NOMO-1 treated with dmso at 0.1 percent for 144 hours (cell line): ENCODE data around the gene OSBPL5.

Experiments used
- DNase-seq: peaks from one replicate; lab custom pipeline; 2025; ENCODE audit not compliant: unreplicated experiment; lab: John Stamatoyannopoulos, UW

OSBPL5 gene

DNA sequence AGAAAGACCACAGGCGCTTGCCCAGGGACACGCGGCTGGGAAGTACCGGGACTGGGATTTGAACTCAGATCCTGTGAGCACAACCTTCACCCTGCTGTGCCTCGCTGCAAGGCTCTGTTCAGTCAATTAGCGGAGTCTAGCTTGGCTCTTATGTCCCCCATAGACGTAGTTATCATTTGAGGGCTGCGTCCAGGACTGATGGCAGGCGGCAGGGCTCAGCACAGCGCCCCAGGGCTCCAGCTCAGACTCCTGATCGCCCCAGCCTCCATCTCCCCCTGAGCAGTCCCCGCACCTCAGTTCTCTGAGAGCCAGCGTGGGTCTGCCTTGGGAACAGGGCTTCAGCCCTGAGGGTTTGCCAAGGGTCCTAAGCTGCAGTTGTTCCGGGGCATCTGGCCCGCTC, 33.7 kb upstream of the OSBPL5 start:
- no peak for DNase-seq

DNA sequence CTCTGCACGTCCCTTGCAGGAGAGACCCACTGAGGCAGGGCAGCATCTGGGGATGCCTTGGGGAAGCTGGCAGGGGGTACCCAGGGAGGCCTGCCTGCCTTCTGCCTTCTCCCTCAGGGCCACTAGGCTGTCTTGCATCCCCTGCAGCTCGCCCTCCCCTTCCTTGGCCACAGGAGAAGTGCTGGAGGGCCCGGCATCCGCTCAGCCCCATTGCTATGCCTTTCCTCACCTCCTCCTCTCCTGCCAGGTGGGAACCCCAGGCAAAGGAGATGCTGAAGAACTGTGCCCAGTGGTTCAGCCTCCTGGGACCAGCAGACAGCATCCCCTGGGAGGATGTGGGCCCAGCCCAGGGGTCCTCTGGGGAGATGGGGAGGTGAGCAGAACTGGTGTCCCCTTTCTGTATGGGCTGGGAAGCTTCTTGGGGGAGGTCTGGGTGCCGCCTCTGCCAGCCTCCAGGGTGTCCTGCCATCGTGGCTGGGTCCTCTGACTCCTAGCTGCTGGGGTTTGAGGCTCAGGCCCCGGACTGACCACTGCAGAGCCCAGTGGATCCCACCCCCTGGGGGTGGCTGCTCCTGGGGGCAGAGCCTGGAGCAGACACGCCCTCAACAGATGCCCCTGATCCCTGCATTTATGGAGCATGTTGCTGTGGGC, 32.9 kb upstream of the OSBPL5 start:
- DNase-seq = no peak

DNA sequence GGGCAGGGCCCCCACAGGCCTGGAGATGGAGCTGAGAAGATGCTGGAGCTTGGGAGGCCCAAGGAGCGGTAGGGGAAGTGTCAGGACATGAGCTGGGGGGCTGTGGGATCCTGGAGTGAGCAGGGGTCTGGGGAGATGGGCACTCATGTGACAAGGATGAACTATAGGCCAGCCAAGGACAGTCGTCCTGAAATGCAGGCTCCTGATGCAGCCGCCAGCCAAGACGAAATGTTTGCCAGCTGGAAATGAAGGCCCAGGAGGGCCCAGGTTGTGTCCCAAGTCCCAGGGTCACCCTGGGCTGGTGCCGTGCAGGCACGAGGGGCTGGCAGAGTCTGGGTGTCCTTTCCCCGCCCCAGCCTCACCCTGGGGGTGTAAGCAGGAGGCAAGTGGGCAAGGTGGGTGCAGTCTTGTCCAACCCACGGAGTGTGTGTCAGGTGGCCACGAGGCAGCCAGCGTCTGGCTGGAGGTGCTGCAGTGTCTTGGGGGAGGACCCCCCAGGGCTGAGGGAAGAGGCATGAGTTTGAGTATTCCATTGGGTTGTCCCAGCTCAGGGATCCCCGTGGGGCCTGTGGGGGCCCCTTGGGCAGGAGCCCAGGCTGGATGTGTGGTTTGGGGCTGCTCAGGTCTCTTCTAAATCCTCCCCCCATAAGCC, 32.1 kb upstream of the OSBPL5 start:
- no peak for DNase-seq

DNA sequence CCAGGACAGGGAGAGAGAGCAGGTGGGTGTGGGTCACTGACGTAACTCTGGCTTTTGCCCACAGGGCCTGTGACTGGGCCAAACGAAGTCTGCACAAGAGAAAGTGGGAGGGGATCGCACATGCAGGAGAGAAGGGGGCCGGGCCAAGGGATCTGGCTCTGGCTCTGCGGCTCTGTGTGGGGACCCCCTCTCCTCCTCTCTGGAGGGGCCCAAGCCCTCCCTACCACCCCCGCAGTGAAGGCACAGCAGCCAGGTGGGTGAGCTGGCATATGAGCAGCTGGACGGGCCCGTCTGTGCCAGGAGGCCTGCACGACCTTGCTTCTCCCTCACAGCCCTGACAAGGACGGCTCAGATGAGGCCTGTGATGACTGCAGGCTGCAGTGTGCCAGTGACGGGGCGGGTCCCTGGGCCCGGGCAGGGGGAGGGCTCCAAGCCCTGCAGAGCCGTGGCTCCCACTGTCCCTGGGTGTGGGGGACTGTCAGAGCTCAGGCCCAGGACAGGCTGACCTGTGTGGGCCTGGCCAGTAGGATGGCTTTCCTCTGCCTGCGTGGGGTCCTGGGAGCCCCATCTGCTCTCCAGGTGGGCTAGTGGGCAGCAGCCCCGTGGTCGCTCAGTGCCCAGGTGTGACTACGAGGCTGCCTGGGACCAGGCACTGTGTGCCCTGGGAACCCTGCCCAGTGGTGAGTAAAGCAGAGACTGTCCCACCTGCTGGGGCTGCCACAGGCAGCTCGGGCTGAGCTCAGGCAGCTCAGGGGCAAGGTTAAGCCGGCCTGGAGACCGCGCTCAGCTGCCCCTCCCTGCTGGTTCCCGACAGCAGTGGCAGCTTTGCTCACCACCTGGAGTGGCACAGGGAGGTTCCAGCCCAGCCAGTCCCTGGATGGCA, 31.3 kb upstream of the OSBPL5 start:
- no peak for DNase-seq

DNA sequence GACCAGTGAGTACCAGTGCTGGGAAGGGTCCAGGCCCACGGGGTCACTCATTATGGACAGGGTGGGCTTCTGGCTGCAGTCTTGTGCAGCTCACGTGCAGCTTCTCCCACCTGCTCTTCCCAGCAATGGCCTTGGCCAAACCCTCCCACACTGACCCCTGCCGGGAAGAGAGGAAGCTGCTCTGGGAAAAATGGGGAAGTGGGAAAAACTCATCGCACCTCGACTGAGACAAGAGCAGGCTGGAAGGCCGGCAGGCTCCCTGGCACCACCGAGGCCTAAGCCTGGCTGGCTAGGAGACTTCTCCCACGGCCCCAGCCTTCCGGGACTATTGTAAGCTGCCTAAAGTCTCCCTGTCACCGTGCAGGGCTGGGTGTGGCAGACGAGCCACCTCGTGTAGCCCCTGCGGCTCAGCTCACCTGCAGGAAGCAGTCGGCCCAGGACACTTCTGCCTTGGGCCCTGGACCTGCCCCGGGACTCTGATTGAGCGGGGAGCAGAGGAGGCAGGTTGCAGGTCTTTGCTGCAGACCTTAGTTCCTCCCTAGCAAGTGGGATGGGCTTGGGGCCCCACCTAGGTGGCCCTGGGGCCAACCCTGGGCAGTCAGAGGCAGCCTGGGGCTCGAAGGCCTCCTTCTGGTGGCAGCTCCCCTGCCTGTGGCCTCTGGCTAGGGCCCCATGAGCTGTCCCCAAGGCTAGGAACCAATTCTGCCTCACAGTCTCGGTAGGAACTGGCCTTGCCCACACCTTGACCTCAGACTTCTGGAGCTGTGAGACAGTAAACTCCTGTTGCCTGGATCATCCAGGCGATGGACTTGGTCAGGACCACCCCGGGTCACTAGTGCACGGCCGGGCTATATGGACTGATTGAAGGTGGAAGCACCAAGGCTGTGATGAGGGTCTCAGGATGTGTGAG, 30.4 kb upstream of the OSBPL5 start:
- DNase-seq = no peak

DNA sequence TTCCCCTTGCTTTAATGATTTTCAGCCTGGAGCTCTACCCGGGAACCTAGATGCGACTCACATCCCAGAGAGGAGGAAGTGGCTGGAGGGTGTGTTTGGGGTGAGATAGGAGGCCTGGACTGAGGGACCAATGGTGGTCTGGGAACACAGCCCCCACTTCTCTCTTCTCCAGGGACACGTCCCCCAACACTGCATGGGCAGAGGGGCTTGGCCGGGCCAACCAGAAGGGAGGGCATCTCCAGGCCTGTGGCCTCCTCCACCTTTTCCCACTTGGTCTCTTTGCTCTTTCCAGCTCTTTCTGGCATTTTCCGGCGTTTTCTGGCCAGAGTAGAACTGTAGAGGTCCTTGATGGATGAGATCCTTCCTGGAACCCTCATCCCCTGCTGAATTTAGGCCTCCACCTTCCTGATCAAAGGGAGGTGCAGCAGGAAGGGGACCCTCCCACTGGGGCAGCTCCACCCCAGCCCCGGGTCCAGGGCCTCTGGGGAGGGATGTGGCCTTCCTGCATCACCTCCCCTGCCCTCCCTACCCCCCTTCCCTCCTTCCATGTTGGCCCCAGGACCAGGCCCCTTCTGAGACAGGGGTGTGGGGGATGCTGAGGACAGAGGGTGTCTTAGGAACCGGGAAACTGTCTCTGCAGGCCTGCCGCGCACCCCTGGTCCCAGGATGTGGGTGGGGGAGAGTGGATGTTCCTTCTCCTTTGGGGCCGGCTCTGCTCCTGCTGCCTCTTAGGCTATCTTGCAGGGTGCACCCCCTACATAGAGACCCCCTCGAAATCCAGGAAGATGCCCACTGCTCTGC, 29.1 kb upstream of the OSBPL5 start:
- DNase-seq = no peak

DNA sequence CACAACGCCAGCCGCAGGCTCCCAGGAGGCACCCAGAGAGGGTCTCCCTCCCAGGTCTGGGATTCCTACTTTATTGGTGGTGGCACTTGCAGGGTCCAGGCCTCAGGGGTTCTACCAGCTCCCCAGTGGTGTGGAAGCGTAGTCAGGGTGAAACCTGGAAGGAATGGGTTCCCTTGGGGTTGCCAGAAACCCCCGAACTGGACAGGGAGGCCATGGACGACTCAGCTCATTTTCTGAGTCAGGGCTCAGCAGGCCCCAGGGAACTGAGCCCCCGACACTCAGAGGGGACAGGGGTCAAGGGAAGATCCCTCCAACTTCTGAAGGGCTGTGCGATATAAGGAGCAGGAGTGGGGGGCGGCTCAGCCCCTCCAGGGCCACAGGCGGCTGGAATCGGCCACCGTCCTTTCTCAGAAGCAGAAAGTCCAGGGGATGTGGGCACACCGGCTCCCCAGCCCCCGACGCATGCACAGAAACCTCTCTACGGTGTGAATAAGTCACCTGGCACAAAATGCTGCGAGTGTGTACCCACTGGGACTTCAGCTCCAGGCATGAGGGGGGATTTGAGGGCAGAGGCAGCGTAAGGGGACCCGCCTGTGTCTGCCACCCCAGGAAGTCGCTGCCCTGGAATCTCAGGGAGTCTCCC, 28.4 kb upstream of the OSBPL5 start:
- DNase-seq = no peak

DNA sequence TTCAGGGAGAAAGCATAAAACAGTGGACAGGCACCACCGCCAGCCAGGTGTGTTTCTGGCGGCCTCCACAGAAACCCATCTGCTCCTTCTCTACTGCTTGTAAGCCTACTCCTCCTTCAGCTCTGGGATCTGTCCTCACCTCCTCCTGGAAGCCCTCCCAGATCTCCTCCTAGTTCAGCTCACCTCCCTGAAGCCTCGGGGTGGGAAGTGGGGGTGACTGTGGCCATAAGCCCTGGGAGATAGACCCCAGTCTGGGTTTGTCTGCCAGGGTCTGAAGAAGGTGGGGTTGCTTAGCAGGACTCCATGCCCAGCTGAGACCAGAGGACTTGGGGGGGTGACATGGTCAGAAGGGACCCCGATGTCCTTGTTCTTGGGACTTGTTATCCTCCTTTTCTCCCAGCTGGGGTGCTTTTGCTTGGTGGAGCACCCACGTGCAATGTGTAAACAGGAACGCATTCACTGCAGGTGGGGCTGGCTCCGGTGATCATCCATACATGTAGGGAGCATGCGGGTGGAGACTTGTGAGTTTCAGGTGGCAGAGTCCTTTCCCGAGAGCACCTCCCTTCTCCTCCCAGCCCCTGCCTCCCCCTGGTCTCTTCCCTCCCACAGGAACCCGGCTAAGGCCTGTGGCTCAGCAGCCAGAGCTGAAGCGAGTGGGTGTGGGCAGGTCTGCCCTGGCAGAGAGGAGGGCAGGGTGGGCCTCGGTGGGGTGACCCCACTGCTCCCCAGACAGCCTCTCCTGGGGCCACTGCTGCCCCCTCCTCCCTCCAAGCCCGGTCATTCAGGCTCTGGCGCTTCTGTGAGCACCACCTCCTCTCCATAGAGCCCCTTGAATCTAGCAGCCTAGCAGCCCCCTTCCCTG, 27.6 kb upstream of the OSBPL5 start:
- no peak for DNase-seq

DNA sequence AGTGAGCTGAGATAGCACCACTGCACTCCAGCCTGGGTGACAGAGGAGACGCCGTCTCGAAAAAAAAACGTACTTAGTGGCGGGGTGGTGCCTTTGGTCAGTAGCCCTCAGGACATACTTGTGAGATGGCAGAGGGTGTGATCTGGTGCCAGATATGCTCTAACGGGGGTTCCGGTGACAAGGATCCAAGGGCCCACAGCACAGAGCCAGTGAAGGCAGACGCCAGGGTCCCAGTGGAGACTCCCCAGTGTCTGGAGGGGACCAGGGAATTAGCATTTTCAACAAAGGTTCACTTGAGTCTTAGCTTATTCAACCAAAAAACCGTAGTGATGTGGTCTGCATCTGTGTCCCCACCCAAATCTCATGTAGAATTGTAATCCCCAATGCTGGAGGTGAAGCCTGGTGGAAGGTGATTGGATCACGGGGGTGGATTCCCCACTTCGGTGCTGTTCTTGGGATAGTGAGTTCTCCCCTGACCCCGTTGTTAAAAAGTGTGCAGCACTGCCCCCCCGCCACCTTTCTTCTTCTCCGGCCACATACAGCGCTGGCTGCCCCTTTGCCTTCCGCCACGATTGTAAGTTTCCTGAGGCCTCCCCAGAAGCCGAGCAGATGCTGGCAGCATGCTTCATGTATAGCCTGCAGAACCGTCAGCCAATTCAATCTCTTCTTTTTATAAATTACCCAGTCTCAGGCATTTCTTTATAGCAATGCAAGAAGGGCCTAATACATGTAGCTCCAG, 26.6 kb upstream of the OSBPL5 start:
- DNase-seq = no peak

DNA sequence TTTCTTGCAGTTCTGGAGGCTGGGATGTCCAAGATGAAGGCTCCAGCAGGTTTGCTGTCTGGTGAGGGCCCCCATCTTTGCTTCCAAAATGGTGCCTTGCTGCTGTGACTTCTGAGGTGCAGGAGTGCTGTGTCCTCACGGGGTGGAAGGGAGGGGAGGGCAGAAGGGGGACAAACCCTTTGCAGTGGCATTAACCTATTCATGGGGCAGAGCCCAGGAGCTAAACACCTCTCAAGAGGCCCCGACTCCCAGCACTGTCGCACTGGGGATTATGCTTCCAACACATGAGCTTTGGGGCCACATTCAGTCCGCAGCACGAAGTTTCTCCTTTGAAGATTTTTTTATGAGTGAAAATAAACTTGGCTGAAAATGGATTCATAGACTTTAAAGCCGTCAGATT, 25.5 kb upstream of the OSBPL5 start:
- DNase-seq = no peak

DNA sequence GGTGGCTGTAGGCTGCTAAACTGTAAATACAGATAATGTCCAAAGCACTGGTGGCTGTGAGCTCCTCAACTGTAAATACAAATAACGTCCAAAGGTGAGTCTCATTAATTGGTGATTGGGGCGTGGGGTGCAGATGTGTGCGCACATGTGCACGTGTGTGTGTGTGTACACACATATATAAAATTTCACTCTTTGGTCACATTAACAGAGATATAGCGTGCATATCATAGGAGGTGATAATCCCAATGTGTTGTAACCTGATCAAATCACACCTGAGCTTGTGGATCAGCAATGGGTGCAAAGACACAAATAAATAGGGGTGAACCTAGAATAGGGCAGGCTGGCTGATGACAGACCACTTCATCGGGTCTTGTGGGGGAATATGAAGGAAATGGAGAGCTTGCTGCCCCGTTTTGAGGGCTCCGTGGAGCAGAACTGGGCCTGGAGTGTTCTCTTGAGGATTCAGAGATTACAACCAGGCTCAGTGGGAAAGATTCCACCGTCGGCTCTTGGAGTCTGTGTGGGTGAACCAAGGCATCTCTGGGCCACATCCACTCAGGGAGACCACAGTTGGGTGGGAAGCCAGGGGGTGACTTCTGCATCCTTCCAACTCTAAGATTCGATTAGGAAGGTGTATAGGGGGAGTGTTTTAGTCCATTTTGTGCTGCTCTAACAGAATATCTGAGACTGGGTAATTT, 24.9 kb upstream of the OSBPL5 start:
- DNase-seq = no peak

DNA sequence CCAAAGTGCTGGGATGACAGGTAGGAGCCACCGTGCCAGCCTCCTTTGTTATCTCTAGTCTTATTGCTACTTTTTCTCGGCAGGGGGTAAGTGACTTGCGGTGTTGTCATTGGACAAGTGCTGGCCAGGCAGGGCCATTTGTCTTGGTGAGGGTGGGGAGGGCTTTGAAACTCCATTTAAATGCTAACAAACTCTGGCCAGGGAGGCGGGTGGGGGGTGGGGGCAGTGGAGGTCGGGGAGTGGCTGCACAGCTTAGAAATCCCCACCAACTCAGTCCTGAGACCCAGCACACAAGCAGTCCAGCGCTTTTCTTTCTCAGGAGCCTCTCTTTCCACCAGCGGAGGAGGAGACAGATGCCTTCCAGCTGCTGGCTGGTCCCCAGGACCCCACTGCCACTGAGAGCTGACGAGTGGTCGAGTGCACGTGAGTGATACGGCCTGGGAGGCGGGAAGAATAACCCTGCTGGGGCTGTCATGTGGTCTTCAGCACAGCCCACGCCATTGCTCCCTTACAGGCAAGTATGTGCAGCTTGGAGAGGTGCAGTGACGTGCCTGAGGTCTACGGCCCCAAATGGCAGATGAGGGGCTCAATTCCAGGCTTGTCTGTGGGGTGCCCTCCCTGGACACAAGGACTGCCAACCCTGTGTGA, 24.2 kb upstream of the OSBPL5 start:
- DNase-seq = no peak

DNA sequence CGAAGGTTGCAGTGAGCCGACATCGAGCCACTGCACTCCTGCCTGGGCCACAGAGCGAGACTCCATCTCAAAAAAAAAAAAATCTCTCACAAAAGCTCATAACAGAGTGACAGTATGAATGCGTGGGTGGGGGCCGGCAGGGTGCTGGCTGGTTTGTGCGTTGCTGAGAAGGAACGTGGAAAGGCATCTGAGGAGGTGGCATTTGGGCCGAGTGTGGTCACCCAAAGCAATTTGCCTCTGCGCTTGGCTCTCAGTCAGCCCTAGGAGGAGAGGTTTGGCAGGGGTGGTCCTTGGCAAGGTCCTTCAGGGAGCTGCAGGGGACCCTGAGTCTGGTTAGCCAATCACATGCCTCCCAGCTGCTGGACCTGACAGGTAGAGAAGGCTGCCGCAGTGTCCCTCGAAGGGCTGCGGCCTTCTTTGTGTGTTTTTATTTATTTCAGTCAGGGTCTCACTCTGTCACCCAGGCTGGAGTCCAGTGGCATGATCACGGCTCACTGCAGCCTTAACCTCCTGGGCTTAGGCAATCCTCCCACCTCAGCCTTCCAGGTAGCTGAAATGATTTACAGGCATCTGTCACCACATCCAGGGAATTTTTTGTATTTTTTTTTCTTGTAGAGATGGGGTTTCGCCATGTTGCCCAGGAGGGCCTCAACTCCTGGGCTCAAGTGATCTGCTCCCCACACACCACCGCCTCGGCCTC, 23.5 kb upstream of the OSBPL5 start:
- no peak for DNase-seq

DNA sequence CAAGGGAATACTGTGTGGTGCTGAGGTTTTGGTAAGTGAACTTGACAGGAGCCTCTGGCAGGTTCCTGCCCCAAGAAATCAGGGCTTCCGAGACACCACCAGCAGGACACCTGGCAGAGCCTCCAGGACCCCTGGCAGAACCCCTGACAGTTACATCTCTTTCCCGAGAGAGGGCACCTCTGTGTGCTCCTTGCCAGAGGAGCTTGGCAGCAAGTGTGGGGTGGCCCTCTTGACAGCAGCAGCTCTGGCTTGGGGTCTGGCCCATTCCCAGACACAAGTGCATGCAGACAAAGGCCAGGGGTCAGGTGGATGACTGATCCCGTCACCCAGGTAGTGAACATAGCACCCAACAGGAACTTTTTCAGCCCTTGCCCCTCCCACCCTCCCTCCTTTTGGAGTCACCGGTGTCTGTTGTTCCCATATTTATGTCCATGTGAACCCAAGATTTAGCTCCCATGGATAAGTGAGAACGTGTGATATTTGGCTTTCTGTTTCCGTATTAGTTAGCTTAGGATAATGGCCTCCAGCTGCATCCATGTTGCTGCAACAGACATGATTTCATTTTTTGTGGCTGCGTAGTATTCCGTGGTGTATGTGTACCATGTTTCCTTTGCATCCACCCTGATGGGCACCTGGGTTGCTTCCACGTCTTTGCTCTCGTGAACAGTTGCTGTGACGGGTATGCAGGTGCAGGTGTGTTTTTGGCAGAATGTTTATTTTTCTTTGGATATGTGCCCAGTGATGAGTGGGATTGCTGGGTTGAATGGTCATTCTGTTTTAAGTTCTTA, 21.2 kb upstream of the OSBPL5 start:
- no peak for DNase-seq

DNA sequence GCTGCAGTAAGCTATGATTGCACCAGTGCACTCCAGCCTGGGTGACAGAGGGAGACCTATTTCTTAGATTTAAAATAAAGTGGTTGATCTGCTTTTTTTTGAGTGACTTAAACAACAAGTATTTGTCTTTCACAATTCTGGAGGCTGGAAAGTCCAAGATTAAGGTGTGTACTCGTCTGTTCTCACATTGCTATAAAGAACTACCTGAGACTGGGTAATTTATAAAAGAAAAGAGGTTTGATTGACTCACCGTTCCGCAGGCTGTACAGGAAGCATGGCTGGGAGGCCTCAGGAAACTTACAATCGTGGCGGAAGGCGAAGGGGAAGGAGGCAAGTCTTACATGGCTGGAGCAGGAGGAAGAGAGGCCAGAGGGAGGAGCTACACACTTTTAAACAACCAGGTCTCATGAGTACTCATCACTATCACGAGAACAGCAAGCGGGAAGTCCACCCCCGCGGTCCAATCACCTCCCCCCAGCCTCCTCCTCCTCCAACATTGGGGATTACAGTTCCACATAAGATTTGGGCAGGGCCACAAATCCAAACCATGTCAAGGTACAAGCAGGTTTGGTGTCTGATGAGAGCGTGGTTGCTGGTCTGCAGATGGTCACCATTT, 19.7 kb upstream of the OSBPL5 start:
- no peak for DNase-seq
